ENCODE results near the gene FAM193B. TPM values are rescaled to one million over a fixed set of nuclear protein-coding genes. Genes with fewer than 3 reads are reported as not detected.
A peak's percentile ranks its signal among the peaks of the same experiment; 100 is the strongest.

The FAM193B gene
- total and polyA plus RNA-seq, 2 of the 13 experiments (the other 11 are each of a cell fraction or from before 2014, with no cell fraction given) = 21.2 to 40.9 TPM

- TF ChIP-seq ZUFSP (CRISPR knock-in tag; IDR thresholded peaks at IDR 0.05; ENCODE audit: borderline replicate concordance) (no peak), BCLAF1 (IDR thresholded peaks at IDR 0.05) (no peak), HNRNPK (IDR thresholded peaks at IDR 0.05; ENCODE audit: low read depth, low read length, poor library complexity, severe bottlenecking) (peak; percentile 2), MEF2D (CRISPR knock-in tag; IDR thresholded peaks at IDR 0.05) (no peak; the same call in 1 of the 2 replicates), ZBTB2 (CRISPR knock-in tag; IDR thresholded peaks at IDR 0.05; ENCODE audit: low read depth) (no peak), STAG1 (CRISPR knock-in tag; IDR thresholded peaks at IDR 0.05) (no peak), SMAD3 (CRISPR knock-in tag; IDR thresholded peaks at IDR 0.05) (0 out of 2 replicates have a peak, but pooled peaks have one; percentile 20), ZNF362 (CRISPR knock-in tag; IDR thresholded peaks at IDR 0.05; ENCODE audit: borderline replicate concordance) (no peak), ZNF746 (CRISPR knock-in tag; IDR thresholded peaks at IDR 0.05) (no peak), NFYC (CRISPR knock-in tag; IDR thresholded peaks at IDR 0.05) (peak; percentile 54), ZNF576 (CRISPR knock-in tag; IDR thresholded peaks at IDR 0.05) (no peak), JDP2 (CRISPR knock-in tag; IDR thresholded peaks at IDR 0.05; ENCODE audit: borderline replicate concordance) (no peak), PTBP1 (IDR thresholded peaks at IDR 0.05; ENCODE audit: low read depth, low read length, poor library complexity, severe bottlenecking) (peak; percentile 38), MXD3 (CRISPR knock-in tag; IDR thresholded peaks at IDR 0.05) (0 out of 2 replicates have a peak, but pooled peaks have one; percentile 33), ZBTB49 (CRISPR knock-in tag; IDR thresholded peaks at IDR 0.05; ENCODE audit: borderline replicate concordance) (no peak), TBX3 (IDR thresholded peaks at IDR 0.05; ENCODE audit: borderline replicate concordance) (no peak)
Observed at GRCh38 chr5:177497292-177498012, 56.9 kb downstream of the FAM193B start, which contains the start of gene PDLIM7 (continued).
